H1 (cell line): ENCODE measurements around the gene GPATCH2. TPM values are rescaled to one million over a fixed set of nuclear protein-coding genes. Genes with fewer than 3 reads are reported as not detected.

Experiments used
- CTCF ChIA-PET: fragments of 300-600 bp; sonication (Branson Sonifier 250); formaldehyde crosslinking; loops from one replicate; lab custom pipeline; 2021; ENCODE audit not compliant: partially characterized antibody; lab: Charles Lee
- POLR2A ChIA-PET: fragments of 300-600 bp; sonication (Branson Sonifier 250); formaldehyde crosslinking; loops from one replicate; lab custom pipeline; 2021; ENCODE audit warnings: inconsistent platforms; ENCODE audit not compliant: partially characterized antibody; lab: Charles Lee
- DNase-seq, 2 experiments: peaks; one replicate each; pipeline versions ENCODE4 v3.0.0 to v3.0.0-alpha.2; 2010 to 2022; ENCODE audit warnings: low spot score in 2 of 2, low read depth in 1 of 2, mixed read lengths in 1 of 2
- FAIRE-seq: peaks from 2 replicates; lab custom pipeline; 2011; peaks lifted over from hg19 to GRCh38; lab: Jason Lieb, UNC
- H2AFZ ChIP-seq: 2 replicates; pipeline ENCODE4 v1.8.1; 2012; ENCODE audit warnings: low read length, inconsistent platforms
- H2AK5ac ChIP-seq: 2 replicates; pipeline ENCODE4 v1.6.1; 2013; ENCODE audit warnings: low read depth, low read length
- H2BK120ac ChIP-seq: replicated peaks from 2 replicates; pipeline ENCODE3; 2013; ENCODE audit warnings: low read depth, low read length, inconsistent platforms
- H2BK12ac ChIP-seq: 2 replicates; pipeline ENCODE4 v1.6.1; 2013; ENCODE audit warnings: low read depth, low read length
- H2BK15ac ChIP-seq: 2 replicates; pipeline ENCODE4 v1.6.1; 2013; ENCODE audit warnings: low read length
- H2BK20ac ChIP-seq: 2 replicates; pipeline ENCODE4 v1.6.1; 2013; ENCODE audit warnings: low read length
- H2BK5ac ChIP-seq: 2 replicates; pipeline ENCODE4 v1.6.1; 2013; ENCODE audit warnings: low read depth, low read length
- H3K14ac ChIP-seq: 2 replicates; pipeline ENCODE4 v1.6.1; 2013; ENCODE audit warnings: inconsistent platforms; ENCODE audit not compliant: insufficient read length
- H3K18ac ChIP-seq: 2 replicates; pipeline ENCODE4 v1.6.1; 2013; ENCODE audit warnings: low read length; ENCODE audit errors: extremely low read depth
- H3K23ac ChIP-seq: 2 replicates; pipeline ENCODE4 v1.6.1; 2013; ENCODE audit warnings: inconsistent platforms; ENCODE audit not compliant: insufficient read length
- H3K23me2 ChIP-seq: 2 replicates; pipeline ENCODE4 v1.6.1; 2013; ENCODE audit warnings: low read depth, low read length
- H3K27ac ChIP-seq: 2 replicates; pipeline ENCODE4 v1.6.1; 2011; ENCODE audit warnings: low read depth, low read length, inconsistent platforms
- H3K27me3 ChIP-seq, 4 experiments: replicated peaks in 1 of 4; 1 replicate in 1 of 4; 2 replicates in 3 of 4; pipeline versions ENCODE4 v1.6.1 to v1.8.1; 2011 to 2013; ENCODE audit warnings: low read length in 3 of 4, mild to moderate bottlenecking in 3 of 4, inconsistent platforms in 2 of 4, mixed read lengths in 2 of 4, moderate library complexity in 1 of 4; ENCODE audit not compliant: control insufficient read depth in 3 of 4, insufficient read depth in 3 of 4; ENCODE audit errors: extremely low read depth in 1 of 4
- H3K36me3 ChIP-seq, 4 experiments: 2 replicates each; pipeline versions ENCODE4 v1.6.1 to v1.8.1; 2011 to 2013; ENCODE audit warnings: mild to moderate bottlenecking in 4 of 4, low read length in 3 of 4, moderate library complexity in 2 of 4, control low read depth in 1 of 4, inconsistent platforms in 1 of 4; ENCODE audit not compliant: insufficient read depth in 4 of 4, control insufficient read depth in 2 of 4
- H3K4ac ChIP-seq: replicated peaks from 2 replicates; pipeline ENCODE3; 2013; ENCODE audit warnings: low read length, low read depth, mixed read lengths, inconsistent platforms; ENCODE audit not compliant: insufficient read length
- H3K4me1 ChIP-seq, 4 experiments: replicated peaks in 1 of 4; 1 replicate in 1 of 4; 2 replicates in 3 of 4; pipeline versions ENCODE4 v1.6.1 to v1.8.1; 2011 to 2013; ENCODE audit warnings: low read length in 3 of 4, inconsistent platforms in 2 of 4, mixed read lengths in 1 of 4; ENCODE audit not compliant: insufficient read depth in 4 of 4, control insufficient read depth in 3 of 4
- H3K4me2 ChIP-seq, 2 experiments: 2 replicates each; pipeline versions ENCODE4 v1.6.1 to v1.8.1; 2011 to 2013; ENCODE audit warnings: low read depth in 2 of 2, low read length in 2 of 2, control low read depth in 1 of 2, inconsistent platforms in 1 of 2, mild to moderate bottlenecking in 1 of 2; ENCODE audit not compliant: insufficient read depth in 1 of 2
- H3K4me3 ChIP-seq, 4 experiments: fragments of 200-600, 300-600 bp in 1 of 4; sonication (generic), shearing (Covaris generic), sonication (Bioruptor Twin) in 1 of 4; 2 replicates each; pipeline versions ENCODE4 v1.5.1 to v1.8.1; 2011 to 2016; ENCODE audit warnings: low read length in 4 of 4, low read depth in 3 of 4, control low read depth in 2 of 4, inconsistent platforms in 2 of 4, mild to moderate bottlenecking in 2 of 4, mixed read lengths in 1 of 4, moderate library complexity in 1 of 4; ENCODE audit not compliant: insufficient read depth in 2 of 4; ENCODE audit errors: extremely low read depth in 1 of 4
- H3K56ac ChIP-seq: replicated peaks from 2 replicates; pipeline ENCODE3; 2013; ENCODE audit warnings: low read depth, mild to moderate bottlenecking, mixed read lengths, low read length, inconsistent platforms; ENCODE audit not compliant: insufficient read length
- H3K79me1 ChIP-seq: 2 replicates; pipeline ENCODE4 v1.6.1; 2013; ENCODE audit warnings: low read depth, low read length, control low read depth
- H3K79me2 ChIP-seq, 2 experiments: 2 replicates each; pipeline versions ENCODE4 v1.6.1 to v1.8.1; 2012 to 2013; ENCODE audit warnings: low read length in 2 of 2, mild to moderate bottlenecking in 2 of 2, inconsistent platforms in 1 of 2; ENCODE audit not compliant: insufficient read depth in 2 of 2, control insufficient read depth in 1 of 2
- H3K9ac ChIP-seq, 4 experiments: replicated peaks in 1 of 4; 1 replicate in 1 of 4; 2 replicates in 3 of 4; pipeline versions ENCODE4 v1.6.1 to v1.8.1; 2011 to 2013; ENCODE audit warnings: low read depth in 3 of 4, low read length in 3 of 4, control low read depth in 2 of 4, mild to moderate bottlenecking in 2 of 4, moderate library complexity in 2 of 4, inconsistent platforms in 1 of 4; ENCODE audit errors: extremely low read depth in 1 of 4
- H3K9me3 ChIP-seq, 2 experiments: 2 replicates each; pipeline versions ENCODE4 v1.6.1 to v1.8.1; 2012 to 2013; ENCODE audit warnings: mild to moderate bottlenecking in 2 of 2, moderate library complexity in 2 of 2, control low read depth in 1 of 2, inconsistent platforms in 1 of 2, low read depth in 1 of 2, low read length in 1 of 2, mixed read lengths in 1 of 2; ENCODE audit not compliant: insufficient read depth in 2 of 2
- H4K20me1 ChIP-seq, 2 experiments: replicated peaks in 1 of 2; 2 replicates each; pipeline versions ENCODE3 to v1.8.1; 2011 to 2013; ENCODE audit warnings: inconsistent platforms in 2 of 2, low read length in 2 of 2, mild to moderate bottlenecking in 1 of 2; ENCODE audit not compliant: insufficient read depth in 2 of 2, control insufficient read depth in 1 of 2
- H4K5ac ChIP-seq: 2 replicates; pipeline ENCODE4 v1.6.1; 2013; ENCODE audit warnings: low read length, low read depth, mixed read lengths, inconsistent platforms; ENCODE audit not compliant: insufficient read length
- H4K8ac ChIP-seq: 2 replicates; pipeline ENCODE4 v1.8.0; 2013; ENCODE audit warnings: mild to moderate bottlenecking, moderate library complexity, low read length, inconsistent platforms; ENCODE audit not compliant: insufficient read depth; ENCODE audit errors: extremely low read depth
- H4K91ac ChIP-seq: replicated peaks from 2 replicates; pipeline ENCODE3; 2013; ENCODE audit warnings: low read length, mixed read lengths, inconsistent platforms; ENCODE audit not compliant: insufficient read length
- BCL11A ChIP-seq, 2 experiments: IDR thresholded peaks; one replicate each; pipeline ENCODE4 v1.6.1; 2011; ENCODE audit warnings: low read depth in 2 of 2, low read length in 2 of 2, mild to moderate bottlenecking in 2 of 2
- CBX5 ChIP-seq: fragments of 300-800, 300-1000 bp; sonication (generic); IDR thresholded peaks from 2 replicates; pipeline ENCODE4 v1.7.1; 2016; ENCODE audit warnings: antibody characterized with exemption, low read length, low read depth
- GTF2F1 ChIP-seq: IDR thresholded peaks from 2 replicates; pipeline ENCODE4 v1.6.1; 2012; ENCODE audit warnings: low read depth, low read length, improper control_type of control experiment, borderline replicate concordance
- HDAC2 ChIP-seq, 2 experiments: fragments of 300-600 bp in 1 of 2; sonication (generic) in 1 of 2; IDR thresholded peaks; 2 replicates each; pipeline ENCODE4 v1.6.1; 2011 to 2012; ENCODE audit warnings: low read depth in 2 of 2, low read length in 2 of 2, mild to moderate bottlenecking in 2 of 2, moderate library complexity in 2 of 2, borderline replicate concordance in 1 of 2, inconsistent platforms in 1 of 2
- PHF8 ChIP-seq: fragments of 200-600 bp; sonication (generic); conservative IDR thresholded peaks from 2 replicates; pipeline ENCODE4 v1.7.1; 2012; ENCODE audit warnings: low read depth, mild to moderate bottlenecking, inconsistent platforms, low read length, moderate library complexity
- POLR2A ChIP-seq, 2 experiments: IDR thresholded peaks; 1 replicate in 1 of 2; 2 replicates in 1 of 2; pipeline ENCODE4 v1.6.1; 2011; ENCODE audit warnings: low read depth in 2 of 2, low read length in 2 of 2, mild to moderate bottlenecking in 2 of 2; ENCODE audit errors: control extremely low read depth in 1 of 2
- POLR2AphosphoS5 ChIP-seq: IDR thresholded peaks from 2 replicates; pipeline ENCODE4 v1.6.1; 2011; ENCODE audit warnings: low read depth, low read length
- RFX5 ChIP-seq: IDR thresholded peaks from 2 replicates; pipeline ENCODE4 v1.6.1; 2011; ENCODE audit warnings: low read depth, low read length, improper control_type of control experiment, borderline replicate concordance
- SIN3A ChIP-seq, 2 experiments: IDR thresholded peaks in 1 of 2; conservative IDR thresholded peaks in 1 of 2; 2 replicates each; pipeline ENCODE4 v1.6.1; 2011 to 2012; ENCODE audit warnings: low read length in 2 of 2, improper control_type of control experiment in 1 of 2, low read depth in 1 of 2, mild to moderate bottlenecking in 1 of 2
- TEAD4 ChIP-seq: IDR thresholded peaks from 2 replicates; pipeline ENCODE4 v1.6.1; 2012; ENCODE audit warnings: low read depth, low read length, inconsistent platforms, mixed read lengths
- YY1 ChIP-seq: IDR thresholded peaks from 2 replicates; pipeline ENCODE4 v1.6.1; 2011; ENCODE audit warnings: low read depth, mild to moderate bottlenecking, low read length
- WGBS, 2 experiments: shearing (Covaris generic) in 1 of 2; methylation state at CpG; one replicate each; pipeline versions ENCODE4 v1.1.6 to v1.1.7; 2013 to 2015; ENCODE audit warnings: low lambda C conversion rate in 2 of 2, mixed read lengths in 2 of 2, inconsistent platforms in 1 of 2, low coverage in 1 of 2, missing lambda C conversion rate in 1 of 2; ENCODE audit not compliant: insufficient replicate concordance in 2 of 2, insufficient coverage in 1 of 2, insufficient read length in 1 of 2; ENCODE audit errors: extremely low coverage in 1 of 2, missing lambda C conversion rate in 1 of 2; 5-methylcytosine and 5-hydroxymethylcytosine counted together
- polyA plus RNA-seq, 7 experiments: library from polyadenylated mRNA; depleted of rRNA in 3 of 7; stranded (reverse) in 5 of 7; unstranded in 2 of 7; fragments of >200 nt in 5 of 7; fragments of 200-250 nt in 2 of 7; gene quantifications; 1 replicate in 5 of 7; 2 replicates in 1 of 7; 4 replicates in 1 of 7; pipeline versions ENCODE4 v1.2.1 to v1.2.3, GENCODE V29; 2011 to 2013; ENCODE audit warnings: missing spikeins in 2 of 7, mixed read lengths in 2 of 7
- total RNA-seq: library from RNA; stranded (reverse); fragmentation: NEBNext Ultra II Directional; extraction: Animal tissue kit (Norgen Biotek cat#: 25700); gene quantifications from 2 replicates; pipeline ENCODE4 v1.2.1, GENCODE V29; 2021
- TF ChIP-seq, protein P1 (sequence below), 3 experiments: IDR thresholded peaks; 1 replicate in 2 of 3; 2 replicates in 1 of 3; pipeline versions ENCODE4 v1.5.1 to v1.6.1; 2011; ENCODE audit warnings: low read length in 3 of 3, mild to moderate bottlenecking in 3 of 3, inconsistent platforms in 2 of 3, low read depth in 1 of 3, moderate library complexity in 1 of 3; ENCODE audit not compliant: insufficient read depth in 1 of 3; ENCODE audit errors: control extremely low read depth in 1 of 3

Gene GPATCH2
- total and polyA plus RNA-seq, 2 of the 8 experiments (the other 6 are each of a cell fraction or from before 2014, with no cell fraction given), result 3.9 to 13.1 TPM

DNA sequence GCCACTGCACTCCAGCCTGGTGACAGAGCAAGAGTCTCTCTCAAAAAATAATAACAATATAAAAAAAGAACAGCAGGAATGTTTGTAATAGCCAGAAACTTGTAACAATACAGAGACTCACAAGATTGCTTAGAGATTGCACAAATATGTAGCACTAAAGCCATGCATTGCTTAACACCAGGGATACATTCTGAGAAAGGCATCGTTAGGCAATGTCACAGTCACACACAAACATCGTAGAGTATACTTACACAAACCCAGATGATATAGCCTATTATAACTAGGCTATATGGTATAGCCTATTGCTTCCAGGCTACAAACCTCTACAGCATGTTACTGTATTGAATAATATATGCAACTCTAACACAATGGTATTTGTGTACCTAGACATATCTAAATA, 45.3 kb downstream of the GPATCH2 start:
- ChIA-PET POLR2A (interaction anchor here (1.1 kb wide), 1 partner anchor 13 kb away, joined by 3 read pairs; no protein-coding TSS in a partner anchor), CTCF (interaction anchor here (0.8 kb wide), 1 partner anchor 244 kb away, joined by 3 read pairs; no protein-coding TSS in a partner anchor)
- Histone ChIP-seq H2BK5ac (no peak overlapping the region), H2BK12ac (no peak overlapping the region), H3K4me2 (no peak overlapping the region), H4K5ac (no peak overlapping the region), H3K23ac (no peak overlapping the region), H2AFZ (no peak overlapping the region), H3K79me1 (no peaks in the 10 kb centered on the region), H3K9ac (no peak overlapping the region), H3K18ac (no peak overlapping the region), H4K8ac (no peak overlapping the region), H2BK15ac (no peak overlapping the region), H4K20me1 (no peaks in the 10 kb centered on the region), H2AK5ac (no peak overlapping the region), H3K56ac (no peak overlapping the region), H2BK120ac (no peak overlapping the region), H3K27ac (no peak overlapping the region), H2BK20ac (no peak overlapping the region), H3K79me2 (no peaks in the 10 kb centered on the region), H3K27me3 (no peaks in the 10 kb centered on the region), H4K91ac (no peak overlapping the region), H3K9me3 (no peaks in the 10 kb centered on the region), H3K4me1 (no peaks in the 10 kb centered on the region), H3K14ac (no peak overlapping the region), H3K23me2 (no peaks in the 10 kb centered on the region), H3K4ac (no peak overlapping the region), H3K4me3 (no peak overlapping the region), H3K36me3 (no peaks in the 10 kb centered on the region)
- FAIRE-seq, result no peak
- 93% methylated on average over 2 of the region's 2 CpGs; no CpG with 5 or more reads in 1 of the 2 experiments for WGBS, 2 experiments
- no peak for DNase-seq
- TF ChIP-seq POLR2AphosphoS5 (no peak), PHF8 (no peak), GTF2F1 (no peak), BCL11A (IDR thresholded peaks at IDR 0.05; ENCODE audit: low read depth in 2 of 2, low read length in 2 of 2) (no peak), SIN3A (conservative IDR thresholded peaks at IDR 0.05 in 1 of 2, IDR thresholded peaks at IDR 0.05 in 1 of 2; ENCODE audit: low read depth in 1 of 2, low read length in 2 of 2) (no peak), TEAD4 (no peak), YY1 (no peak), CBX5 (no peak), POLR2A (IDR thresholded peaks at IDR 0.05; ENCODE audit: control extremely low read depth in 1 of 2, low read depth in 2 of 2, low read length in 2 of 2) (no peak), HDAC2 (IDR thresholded peaks at IDR 0.05; ENCODE audit: borderline replicate concordance in 1 of 2, low read depth in 2 of 2, low read length in 2 of 2) (no peak), RFX5 (no peak)
- TF ChIP-seq, protein P1, sequence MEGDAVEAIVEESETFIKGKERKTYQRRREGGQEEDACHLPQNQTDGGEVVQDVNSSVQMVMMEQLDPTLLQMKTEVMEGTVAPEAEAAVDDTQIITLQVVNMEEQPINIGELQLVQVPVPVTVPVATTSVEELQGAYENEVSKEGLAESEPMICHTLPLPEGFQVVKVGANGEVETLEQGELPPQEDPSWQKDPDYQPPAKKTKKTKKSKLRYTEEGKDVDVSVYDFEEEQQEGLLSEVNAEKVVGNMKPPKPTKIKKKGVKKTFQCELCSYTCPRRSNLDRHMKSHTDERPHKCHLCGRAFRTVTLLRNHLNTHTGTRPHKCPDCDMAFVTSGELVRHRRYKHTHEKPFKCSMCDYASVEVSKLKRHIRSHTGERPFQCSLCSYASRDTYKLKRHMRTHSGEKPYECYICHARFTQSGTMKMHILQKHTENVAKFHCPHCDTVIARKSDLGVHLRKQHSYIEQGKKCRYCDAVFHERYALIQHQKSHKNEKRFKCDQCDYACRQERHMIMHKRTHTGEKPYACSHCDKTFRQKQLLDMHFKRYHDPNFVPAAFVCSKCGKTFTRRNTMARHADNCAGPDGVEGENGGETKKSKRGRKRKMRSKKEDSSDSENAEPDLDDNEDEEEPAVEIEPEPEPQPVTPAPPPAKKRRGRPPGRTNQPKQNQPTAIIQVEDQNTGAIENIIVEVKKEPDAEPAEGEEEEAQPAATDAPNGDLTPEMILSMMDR (IDR thresholded peaks at IDR 0.05; ENCODE audit: control extremely low read depth in 1 of 3, insufficient read depth in 1 of 3, low read depth in 1 of 3, low read length in 3 of 3), result no peak
